UCSD-AML1 (cell line): ENCODE data around the gene NKD1.
A peak's percentile ranks its signal among the peaks of the same experiment; 100 is the strongest.
"Not testable (repeated sequence)": the region's sequence is repeated elsewhere in the genome, so short reads cannot be mapped to it uniquely, and the experiment has no call there.

ENCODE experiments used
- DNase-seq: peaks from one replicate; lab custom pipeline; 2025; ENCODE audit not compliant: unreplicated experiment; lab: John Stamatoyannopoulos, UW

NKD1 gene

GRCh38 chr16:50536258-50536645 is 11.9 kb upstream of the NKD1 start:
- not testable (repeated sequence) for DNase-seq

DNA sequence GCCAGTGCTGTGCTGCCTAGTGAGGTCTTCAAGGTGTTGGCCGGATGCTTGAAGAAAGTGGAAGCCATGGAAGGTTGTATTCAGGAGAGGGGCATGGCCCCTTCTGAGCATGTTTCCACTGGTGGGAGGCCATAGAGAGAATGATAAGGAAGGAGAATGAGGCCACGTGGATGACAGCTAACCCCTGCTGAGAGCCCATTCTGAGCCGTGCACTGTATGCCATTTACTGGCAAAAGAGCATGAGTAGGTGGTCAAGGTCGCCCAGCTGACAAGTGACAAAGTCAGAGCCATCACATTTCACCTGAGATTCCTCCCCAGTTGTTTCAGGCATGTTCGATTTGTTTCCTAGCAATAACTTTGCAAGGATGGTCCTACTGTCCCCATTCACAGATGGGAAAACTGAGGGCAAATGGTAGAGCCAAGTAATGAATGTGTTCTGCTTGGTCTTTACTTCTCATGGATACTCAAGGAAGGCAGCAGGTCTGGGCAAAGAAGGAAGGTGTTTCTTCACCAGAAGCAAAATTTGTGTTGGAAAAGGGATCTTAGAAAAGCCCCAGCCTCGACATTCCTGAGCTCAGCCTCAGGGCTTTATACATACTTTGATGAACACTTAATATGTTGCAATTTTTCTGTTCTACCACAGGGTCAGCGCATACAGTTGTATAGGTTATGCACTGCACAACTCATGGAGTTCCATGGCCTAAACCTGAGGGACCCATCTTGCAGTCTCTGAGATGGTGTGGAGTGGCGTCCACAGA is 10.5 kb upstream of the NKD1 start:
- no peak for DNase-seq

- no peak for DNase-seq
Observed at GRCh38 chr16:50538411-50539052, 9.7 kb upstream of the NKD1 start.

- no peak for DNase-seq
Observed at GRCh38 chr16:50539053-50539695, 9.0 kb upstream of the NKD1 start.

- no peak for DNase-seq
Observed at GRCh38 chr16:50539822-50540710, 8.1 kb upstream of the NKD1 start.

DNA sequence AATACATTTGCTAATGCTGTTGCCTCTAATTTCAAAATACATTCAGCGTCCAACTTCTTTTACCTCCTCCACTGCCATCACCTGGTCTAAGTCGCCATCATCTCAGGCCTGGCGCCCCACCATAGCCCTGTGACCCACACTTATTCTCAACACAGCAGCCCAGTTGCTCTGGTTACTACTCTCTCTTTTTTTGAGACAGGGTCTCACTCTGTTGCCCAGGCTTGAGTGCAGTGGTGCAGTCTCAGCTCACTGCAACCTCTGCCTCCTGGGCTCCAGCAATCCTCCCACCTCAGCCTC is 7.5 kb upstream of the NKD1 start:
- DNase-seq = no peak

- no peak for DNase-seq
Observed at GRCh38 chr16:50542703-50543102, 5.5 kb upstream of the NKD1 start.

- no peak for DNase-seq
Observed at GRCh38 chr16:50546125-50546524, 2.1 kb upstream of the NKD1 start.

DNA sequence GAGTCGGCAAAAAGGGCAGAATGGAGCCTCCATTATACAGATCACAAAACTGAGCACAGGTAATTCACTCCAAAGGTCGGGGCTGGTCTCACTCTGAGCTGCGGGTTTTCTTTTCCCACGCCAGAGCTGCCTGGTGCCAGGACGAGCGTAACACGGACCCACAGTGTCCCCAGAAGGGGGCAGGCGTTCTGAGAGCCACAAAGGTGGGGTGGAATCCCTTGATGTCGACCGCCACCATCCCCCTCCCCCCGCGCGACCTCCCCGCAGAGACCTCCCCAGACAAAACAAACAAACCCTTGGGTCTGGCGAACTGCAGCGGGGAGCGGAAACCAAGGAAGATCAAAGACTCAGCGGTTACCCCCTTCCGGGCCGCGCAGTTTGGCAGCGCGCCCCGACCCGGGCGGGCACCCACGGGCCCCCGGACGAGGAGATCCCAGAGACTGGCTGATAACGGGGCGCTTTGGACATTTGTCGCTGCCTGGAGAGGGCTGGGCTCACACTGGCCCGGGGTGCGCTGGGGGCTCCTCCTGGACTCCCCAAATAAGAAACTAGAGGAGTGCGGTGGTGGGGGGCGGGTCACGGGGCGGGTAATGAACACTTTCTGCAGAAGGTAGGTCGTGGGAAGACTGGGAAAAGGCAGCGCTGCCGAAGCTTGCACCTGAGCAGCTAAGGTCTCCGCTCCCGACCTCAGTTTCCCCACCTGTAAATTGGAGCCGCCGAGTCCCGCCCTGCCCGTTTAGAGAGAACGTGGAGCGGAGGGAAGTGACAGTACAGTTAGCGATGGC is 664 bp upstream of the NKD1 start:
- peak; percentile 52 for DNase-seq

GRCh38 chr16:50548909-50549560 is 839 bp downstream of the NKD1 start:
- DNase-seq = no peak

DNA sequence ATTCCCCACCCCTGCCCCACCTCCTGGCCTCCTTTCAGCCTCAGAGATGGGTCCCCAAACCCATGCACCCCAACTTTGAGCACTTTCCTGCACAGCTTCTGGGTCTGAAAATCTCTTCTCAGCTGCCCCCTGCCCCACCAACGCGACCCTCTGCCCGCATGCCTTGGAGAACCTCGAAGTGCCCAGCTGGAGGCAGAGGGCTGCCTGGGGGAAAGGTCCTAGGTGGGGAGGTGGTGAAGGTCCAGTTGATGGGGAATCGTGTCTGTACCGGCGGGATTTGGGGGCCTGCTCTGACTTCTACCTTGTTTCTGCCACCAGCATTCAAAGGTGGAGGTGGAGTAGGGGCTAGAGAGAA is 1.3 kb downstream of the NKD1 start:
- no peak for DNase-seq

- no peak for DNase-seq
Observed at GRCh38 chr16:50550035-50550434, 1.8 kb downstream of the NKD1 start.

DNA sequence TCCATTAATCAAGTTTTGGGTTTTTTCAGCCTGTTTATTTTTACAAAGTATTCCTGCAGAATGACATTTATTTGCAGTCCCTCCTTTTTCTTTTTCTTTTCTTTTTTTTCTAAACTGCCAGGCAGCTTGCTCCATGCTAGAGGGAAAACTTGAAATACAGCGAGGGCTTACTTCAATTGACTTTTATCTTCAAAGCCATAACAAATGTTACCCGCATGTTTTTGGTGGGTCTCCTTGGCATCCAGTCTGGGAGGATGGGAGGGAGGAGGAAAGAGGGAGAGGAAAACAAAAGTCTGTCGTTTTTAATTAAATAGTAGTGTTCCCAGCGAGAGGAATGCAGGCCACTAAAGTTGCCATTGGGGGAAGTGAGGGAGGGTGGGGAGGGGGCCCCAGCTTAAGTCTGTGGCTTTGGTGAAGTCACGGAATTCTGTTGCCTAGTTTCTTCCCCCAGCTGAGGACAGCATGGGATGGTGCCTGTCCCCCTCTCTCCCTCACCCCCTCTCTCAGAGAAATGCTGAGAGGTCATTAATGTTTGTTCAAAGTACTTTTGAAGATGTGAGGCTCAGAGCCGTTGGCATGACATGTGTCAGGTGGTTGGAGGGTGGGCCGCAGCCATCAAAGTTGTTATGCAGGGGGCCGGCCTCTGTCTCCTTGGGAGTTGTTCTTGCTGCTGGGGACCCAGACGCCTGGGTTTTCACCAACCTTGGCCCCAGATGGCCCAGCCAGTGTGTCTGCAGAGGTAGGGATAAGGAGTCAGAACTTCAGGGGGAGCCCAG is 2.9 kb downstream of the NKD1 start:
- no peak for DNase-seq

GRCh38 chr16:50552476-50553101 is 4.4 kb downstream of the NKD1 start:
- DNase-seq = no peak

- DNase-seq = no peak
Observed at GRCh38 chr16:50553182-50553710, 5.0 kb downstream of the NKD1 start.

DNA sequence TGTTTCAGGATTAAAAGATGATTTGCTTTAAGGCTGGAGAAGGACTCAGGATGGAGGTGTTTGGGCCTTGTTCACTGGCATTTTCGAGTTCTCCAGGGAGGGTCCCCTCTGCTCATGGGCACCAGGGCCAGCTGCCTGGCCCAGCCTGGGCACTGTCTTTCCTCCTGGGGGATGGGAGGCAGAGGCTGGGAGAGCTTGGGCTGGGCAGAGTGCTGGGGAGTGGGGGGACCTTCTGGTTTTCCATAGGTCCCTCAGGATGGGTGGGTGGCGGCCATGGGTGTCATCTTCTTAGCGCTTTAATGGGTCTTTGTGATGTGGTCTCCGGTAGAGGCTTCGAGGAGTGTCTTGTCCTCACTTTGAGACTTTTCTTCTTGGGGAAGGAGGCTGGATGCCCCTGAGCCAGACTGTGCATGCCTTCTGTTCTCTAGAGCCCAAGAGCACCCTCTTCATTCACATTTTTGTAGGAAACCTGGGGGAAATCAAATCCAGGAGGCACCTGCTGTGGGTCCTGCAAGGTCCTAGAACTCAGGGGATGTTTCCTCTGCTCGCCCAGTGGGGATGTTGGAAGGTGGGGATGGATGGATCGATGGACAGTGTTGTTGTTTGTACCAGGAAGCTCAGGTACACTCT is 5.7 kb downstream of the NKD1 start:
- no peak for DNase-seq

GRCh38 chr16:50555269-50555875 is 7.2 kb downstream of the NKD1 start:
- DNase-seq = no peak
